Suprapubic skin (tissue), 3 donors: ENCODE measurements around the gene ZCCHC17.

ENCODE experiments used
- EP300 ChIP-seq: sonication (generic); formaldehyde crosslinking; IDR thresholded peaks from one replicate; pipeline ENCODE4 v1.6.1; 2017; ENCODE audit warnings: antibody characterized with exemption
- POLR2A ChIP-seq, 2 donors: fragments of 450-650 bp; IDR thresholded peaks; one replicate each; pipeline ENCODE4 v1.6.1; 2017; ENCODE audit warnings: antibody characterized with exemption in 2 of 2, mild to moderate bottlenecking in 2 of 2, moderate library complexity in 2 of 2
- TF ChIP-seq, protein P1 (sequence below), 2 donors: fragments of 200-600 bp in 1 of 2; fragments of 450-650 bp in 1 of 2; sonication (generic) in 1 of 2; IDR thresholded peaks; one replicate each; pipeline ENCODE4 v1.5.1; 2016 to 2019; ENCODE audit warnings: antibody characterized with exemption in 2 of 2, mild to moderate bottlenecking in 1 of 2, moderate library complexity in 1 of 2

DNA sequence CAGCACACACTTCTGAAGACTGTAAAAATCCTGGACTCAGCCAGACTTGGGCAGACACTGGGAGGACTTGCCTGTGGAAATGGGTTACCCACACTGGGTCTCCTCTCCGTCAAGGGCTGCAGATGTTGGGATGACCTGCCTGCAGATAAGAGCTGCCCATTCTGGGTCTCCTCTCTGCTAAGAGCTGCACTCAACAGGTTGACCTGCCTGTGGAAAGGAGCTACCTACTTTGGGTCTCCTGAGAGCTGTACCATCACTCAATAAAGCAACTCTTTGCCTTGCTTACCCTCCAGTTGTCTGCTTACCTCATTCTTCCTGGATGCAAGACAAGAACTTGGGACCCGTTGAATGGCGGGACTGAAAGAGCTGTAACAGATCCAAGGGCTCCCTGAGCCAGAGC lies 28.2 kb downstream of the ZCCHC17 start:
- TF ChIP-seq POLR2A (IDR thresholded peaks at IDR 0.05) (no peak), EP300 (no peak)
- TF ChIP-seq, protein P1, sequence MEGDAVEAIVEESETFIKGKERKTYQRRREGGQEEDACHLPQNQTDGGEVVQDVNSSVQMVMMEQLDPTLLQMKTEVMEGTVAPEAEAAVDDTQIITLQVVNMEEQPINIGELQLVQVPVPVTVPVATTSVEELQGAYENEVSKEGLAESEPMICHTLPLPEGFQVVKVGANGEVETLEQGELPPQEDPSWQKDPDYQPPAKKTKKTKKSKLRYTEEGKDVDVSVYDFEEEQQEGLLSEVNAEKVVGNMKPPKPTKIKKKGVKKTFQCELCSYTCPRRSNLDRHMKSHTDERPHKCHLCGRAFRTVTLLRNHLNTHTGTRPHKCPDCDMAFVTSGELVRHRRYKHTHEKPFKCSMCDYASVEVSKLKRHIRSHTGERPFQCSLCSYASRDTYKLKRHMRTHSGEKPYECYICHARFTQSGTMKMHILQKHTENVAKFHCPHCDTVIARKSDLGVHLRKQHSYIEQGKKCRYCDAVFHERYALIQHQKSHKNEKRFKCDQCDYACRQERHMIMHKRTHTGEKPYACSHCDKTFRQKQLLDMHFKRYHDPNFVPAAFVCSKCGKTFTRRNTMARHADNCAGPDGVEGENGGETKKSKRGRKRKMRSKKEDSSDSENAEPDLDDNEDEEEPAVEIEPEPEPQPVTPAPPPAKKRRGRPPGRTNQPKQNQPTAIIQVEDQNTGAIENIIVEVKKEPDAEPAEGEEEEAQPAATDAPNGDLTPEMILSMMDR (IDR thresholded peaks at IDR 0.05): no peak
